Omental fat pad (tissue), 4 donors: Measurements from ENCODE around the gene ERFL. TPM values are rescaled to one million over a fixed set of nuclear protein-coding genes. Genes with fewer than 3 reads are reported as not detected.

Experiments used
- ATAC-seq: fragments of 150-250 bp; one replicate; pipeline ENCODE4 v1.9.1; 2016; ENCODE audit warnings: mild to moderate bottlenecking, moderate library complexity; ENCODE audit not compliant: low FRiP score
- DNase-seq: peaks from one replicate; pipeline ENCODE4 v3.0.0-alpha.2; 2019; ENCODE audit warnings: low spot score
- CTCF ChIP-seq, 3 donors: fragments of 450-650 bp; IDR thresholded peaks; one replicate each; pipeline ENCODE4 v1.5.1; 2016 to 2017; ENCODE audit warnings: antibody characterized with exemption in 3 of 3, mild to moderate bottlenecking in 3 of 3, moderate library complexity in 2 of 3
- total RNA-seq, 4 donors: library from RNA; depleted of rRNA; stranded (reverse); fragments of >200 nt; gene quantifications; one replicate each; pipeline ENCODE4 v1.1.0, GENCODE V29; 2016

ERFL gene
- total RNA-seq, 4 donors from 2014 or later = 0.25 TPM; not detected in 3

DNA sequence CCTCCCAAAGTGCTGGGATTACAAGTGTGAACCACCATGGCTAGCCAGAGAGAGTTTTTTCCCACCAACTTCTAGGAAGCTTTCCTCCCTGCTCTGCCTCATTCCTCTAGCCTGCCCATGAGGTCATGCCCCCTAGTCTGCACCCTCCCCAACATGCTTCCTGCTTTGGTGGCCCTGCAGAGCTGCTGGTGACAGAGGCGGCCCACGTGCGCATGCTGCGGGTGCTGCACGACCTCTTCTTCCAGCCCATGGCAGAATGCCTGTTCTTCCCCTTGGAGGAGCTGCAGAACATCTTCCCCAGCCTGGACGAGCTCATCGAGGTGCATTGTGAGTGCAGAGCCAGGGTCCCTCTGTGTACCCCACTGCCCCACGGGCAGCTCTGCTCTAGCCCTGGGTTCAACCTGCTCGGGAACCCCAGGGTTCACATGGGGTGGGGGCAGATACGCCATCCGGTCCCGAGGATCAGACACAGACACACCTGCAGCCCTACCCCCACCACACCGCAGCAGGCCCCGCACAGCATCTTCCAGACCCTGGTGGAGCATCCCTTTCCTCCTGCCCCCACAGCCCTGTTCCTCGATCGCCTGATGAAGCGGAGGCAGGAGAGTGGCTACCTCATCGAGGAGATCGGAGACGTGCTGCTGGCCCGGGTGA lies 26.4 kb downstream of the ERFL start:
- no peak for ATAC-seq
- no peak for TF ChIP-seq CTCF (IDR thresholded peaks at IDR 0.05)
- DNase-seq = no peak

DNA sequence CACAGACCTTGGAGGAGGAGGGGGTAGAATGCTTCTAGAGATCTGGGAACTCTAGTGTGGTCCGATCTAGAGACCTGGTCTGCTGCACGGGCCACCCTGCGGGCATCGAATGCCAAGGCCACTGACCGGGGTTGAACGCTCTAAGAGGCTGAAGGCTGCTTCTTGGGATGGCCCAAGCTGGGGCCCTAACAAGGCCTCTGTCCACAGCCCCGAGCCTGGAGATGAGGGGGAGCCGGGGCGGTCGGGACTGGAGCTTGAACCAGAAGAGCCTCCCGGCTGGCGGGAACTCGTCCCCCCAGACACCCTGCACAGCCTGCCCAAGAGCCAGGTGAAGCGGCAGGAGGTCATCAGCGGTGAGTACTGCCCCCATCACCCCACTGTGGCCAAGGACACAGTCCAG lies 30.0 kb downstream of the ERFL start:
- ATAC-seq (no peak), DNase-seq (no peak)
- no peak for TF ChIP-seq CTCF (IDR thresholded peaks at IDR 0.05)

- no peak for ATAC-seq
Observed at GRCh38 chr19:41897820-41898219, 30.4 kb downstream of the ERFL start.

DNA sequence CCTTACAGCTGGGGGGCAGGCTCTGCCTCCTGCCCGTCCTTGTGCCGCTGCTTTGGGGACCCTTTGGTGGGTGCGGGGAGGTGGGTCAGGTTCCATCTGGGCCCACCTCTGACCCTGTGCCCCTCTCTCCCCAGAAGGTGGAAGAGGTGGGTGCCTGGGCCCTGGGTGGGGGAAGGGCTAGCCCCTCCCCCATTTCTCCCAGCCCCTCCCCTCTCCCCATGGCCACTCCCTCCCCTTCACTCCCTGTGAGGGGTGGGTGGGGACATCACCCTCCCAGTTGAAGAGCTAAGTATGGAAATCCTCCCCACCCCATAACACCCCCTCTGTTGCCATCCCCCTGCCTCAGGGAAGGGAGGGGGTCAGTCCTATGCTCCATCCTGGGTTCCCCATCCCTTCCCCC lies 31.1 kb downstream of the ERFL start:
- no peak for DNase-seq
- no peak for ATAC-seq
- no peak for TF ChIP-seq CTCF (IDR thresholded peaks at IDR 0.05)

More at GRCh38 chr19:41897820-41898219, 30.4 kb downstream of the ERFL start:
- no peak for TF ChIP-seq CTCF (IDR thresholded peaks at IDR 0.05)
- DNase-seq = no peak

- ATAC-seq (no peak), DNase-seq (no peak)
- TF ChIP-seq CTCF (IDR thresholded peaks at IDR 0.05) = no peak
Observed at GRCh38 chr19:41896581-41896942, 31.7 kb downstream of the ERFL start.

GRCh38 chr19:41895745-41896580 lies 32.3 kb downstream of the ERFL start:
- DNase-seq (no peak), ATAC-seq (no peak)
- TF ChIP-seq CTCF (IDR thresholded peaks at IDR 0.05) = no peak

DNA sequence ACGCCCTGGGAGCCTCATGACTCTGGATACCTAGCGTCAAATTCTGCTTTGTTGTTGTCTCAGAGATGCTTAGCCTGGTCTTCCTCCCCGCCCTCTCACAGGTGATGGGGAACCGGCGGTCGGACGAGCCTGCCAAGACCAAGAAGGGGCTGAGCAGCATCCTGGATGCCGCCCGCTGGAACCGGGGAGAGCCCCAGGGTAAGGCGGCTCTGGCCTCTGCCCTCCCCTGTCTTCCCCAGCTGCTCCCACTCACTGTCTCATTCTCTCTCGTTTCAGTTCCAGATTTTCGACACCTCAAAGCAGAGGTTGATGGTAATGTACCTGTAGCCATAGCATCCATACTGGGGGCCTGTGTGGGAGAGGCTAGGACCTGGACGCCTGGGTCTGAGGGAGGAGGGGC lies 33.9 kb downstream of the ERFL start:
- no peak for TF ChIP-seq CTCF (IDR thresholded peaks at IDR 0.05)
- no peak for ATAC-seq
- no peak for DNase-seq
